ENCODE data around the gene PRG2. TPM values are rescaled to one million over a fixed set of nuclear protein-coding genes. Genes with fewer than 3 reads are reported as not detected.

PRG2 gene
- total and polyA plus RNA-seq, 3 experiments from 2014 or later, result 0.44 TPM; not detected in 2

DNA sequence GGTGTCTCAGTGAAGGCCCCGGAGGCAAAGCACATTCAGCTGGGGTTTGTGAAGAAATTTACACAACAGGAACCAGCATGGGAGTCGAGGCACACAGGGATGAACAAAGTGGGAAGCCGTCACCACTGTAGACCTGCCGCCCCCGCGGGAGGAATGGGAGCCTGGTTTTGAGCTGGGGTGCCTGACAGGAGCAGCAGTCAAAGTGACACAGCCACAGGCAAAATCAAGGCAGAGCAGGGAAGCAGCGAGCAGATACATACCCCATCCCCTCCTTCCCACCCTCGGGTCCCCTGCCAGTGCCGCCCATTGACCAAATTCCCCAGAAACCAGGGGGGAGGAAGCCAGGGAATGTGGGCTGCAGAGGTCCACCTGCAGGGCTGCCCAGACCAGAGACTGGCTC, 31.5 kb downstream of the PRG2 start:
- H3K9me3 ChIP-seq (ENCODE audit: low read length), result no peaks in the 10 kb centered on the region
- DNase-seq, result no peak
- POLR2A ChIA-PET, result no interaction called here
- no peak overlapping the region for H3K27ac ChIP-seq (ENCODE audit: low read depth, low read length)
- Mint-ChIP-seq H3K4me1 (no peaks in the 10 kb centered on the region), H3K36me3 (peaks cover 0 to 5% (median 0%) of the 10 kb centered on the region in 3 donors), H3K4me3 (no peak overlapping the region), H3K27ac (no peak overlapping the region), H3K9me3 (no peaks in the 10 kb centered on the region), H3K27me3 (peaks cover 2 to 31% of the 10 kb centered on the region in 2 donors)
- H3K27me3 ChIP-seq (ENCODE audit: insufficient read depth, low read length, poor library complexity, severe bottlenecking), result no peaks in the 10 kb centered on the region
- no peaks in the 10 kb centered on the region for H3K36me3 ChIP-seq (ENCODE audit: insufficient read depth, low read length)
- H3K4me1 ChIP-seq (ENCODE audit: insufficient read depth, low read length), result no peaks in the 10 kb centered on the region
- CTCF ChIA-PET, result interaction anchor here (2.6 kb wide), 1 partner anchor 9 kb away, joined by 14 read pairs; no protein-coding TSS in a partner anchor
- no peak overlapping the region for H3K4me3 ChIP-seq (ENCODE audit: low read length)

DNA sequence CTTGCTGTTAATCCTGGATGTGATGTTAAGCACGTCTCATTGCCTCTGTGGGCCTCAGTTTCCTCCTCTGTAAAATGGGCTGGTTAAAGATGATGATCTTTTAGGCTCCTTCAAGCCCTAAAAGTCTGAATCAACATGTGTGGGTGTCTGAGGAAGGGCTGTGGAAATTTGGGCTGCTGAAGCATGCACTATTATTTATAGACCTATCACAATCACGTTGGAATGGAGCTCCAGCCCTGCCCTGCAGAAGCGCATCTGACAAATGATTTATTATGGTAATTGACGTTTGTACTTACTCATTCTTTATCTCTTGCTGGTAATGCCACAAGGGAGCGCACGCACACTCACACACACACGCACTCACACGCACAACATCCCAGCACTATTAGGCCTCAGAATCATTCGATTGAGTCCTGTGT, 31.9 kb downstream of the PRG2 start:
- Mint-ChIP-seq H3K4me3 (no peak overlapping the region), H3K36me3 (peaks cover 0 to 5% (median 0%) of the 10 kb centered on the region in 3 donors), H3K4me1 (no peaks in the 10 kb centered on the region), H3K27ac (no peak overlapping the region), H3K9me3 (no peaks in the 10 kb centered on the region), H3K27me3 (peaks cover 1 to 29% of the 10 kb centered on the region in 2 donors)
- CTCF ChIA-PET, result no interaction called here
- no peaks in the 10 kb centered on the region for H3K27me3 ChIP-seq (ENCODE audit: insufficient read depth, low read length, poor library complexity, severe bottlenecking)
- H3K9me3 ChIP-seq (ENCODE audit: low read length), result no peaks in the 10 kb centered on the region
- no peaks in the 10 kb centered on the region for H3K4me1 ChIP-seq (ENCODE audit: insufficient read depth, low read length)
- no peak overlapping the region for H3K27ac ChIP-seq (ENCODE audit: low read depth, low read length)
- no peak for DNase-seq
- POLR2A ChIA-PET, result no interaction called here
- no peak overlapping the region for H3K4me3 ChIP-seq (ENCODE audit: low read length)
- no peaks in the 10 kb centered on the region for H3K36me3 ChIP-seq (ENCODE audit: insufficient read depth, low read length)

DNA sequence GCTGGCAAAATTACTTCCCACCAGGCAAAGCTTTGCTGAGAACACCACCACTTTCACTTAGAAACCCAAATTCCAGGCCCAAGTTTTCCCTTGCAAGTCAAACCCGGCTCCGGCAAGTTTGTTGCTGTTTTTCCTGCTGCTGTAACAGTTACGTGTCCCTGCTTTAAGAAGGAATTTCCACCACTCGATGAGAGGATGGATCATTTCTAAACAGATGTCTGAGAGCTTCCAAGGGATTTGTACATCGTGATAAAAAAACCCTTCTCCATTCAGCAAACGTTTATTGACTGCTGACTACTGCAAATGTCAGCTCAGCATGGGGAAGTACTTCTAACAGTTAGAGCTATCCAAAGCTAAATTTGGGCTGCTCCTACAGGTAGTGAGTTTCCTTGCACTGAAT, 32.6 kb downstream of the PRG2 start:
- POLR2A ChIA-PET, result no interaction called here

DNA sequence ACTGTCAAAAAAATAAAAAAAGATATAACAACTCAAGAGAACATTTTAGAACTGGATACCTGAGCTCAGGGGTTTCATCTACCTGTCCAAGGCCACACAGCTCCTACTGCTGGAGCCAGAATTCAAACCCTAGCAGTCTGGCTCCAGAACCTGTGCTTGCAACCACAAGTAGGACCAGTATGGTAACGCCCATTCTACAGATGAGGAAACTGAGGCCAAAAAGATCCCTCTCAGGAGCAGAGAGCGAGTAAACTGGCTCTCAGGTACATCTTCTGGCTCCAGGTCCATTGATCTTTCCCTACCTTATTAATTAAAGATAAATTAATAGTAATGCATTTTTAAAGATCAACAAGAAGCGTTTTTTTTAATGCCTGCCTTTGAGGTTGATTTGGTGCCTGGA, 33.1 kb downstream of the PRG2 start:
- no peak for DNase-seq
- no peaks in the 10 kb centered on the region for H3K4me1 ChIP-seq (ENCODE audit: insufficient read depth, low read length)
- Mint-ChIP-seq H3K9me3 (no peaks in the 10 kb centered on the region), H3K4me1 (no peaks in the 10 kb centered on the region), H3K4me3 (no peak overlapping the region), H3K36me3 (peaks cover 0 to 5% (median 0%) of the 10 kb centered on the region in 3 donors), H3K27me3 (peaks cover 1 to 22% of the 10 kb centered on the region in 2 donors), H3K27ac (no peak overlapping the region)
- no peaks in the 10 kb centered on the region for H3K9me3 ChIP-seq (ENCODE audit: low read length)
- POLR2A ChIA-PET, result no interaction called here
- H3K4me3 ChIP-seq (ENCODE audit: low read length), result no peak overlapping the region
- no peaks in the 10 kb centered on the region for H3K36me3 ChIP-seq (ENCODE audit: insufficient read depth, low read length)
- no peaks in the 10 kb centered on the region for H3K27me3 ChIP-seq (ENCODE audit: insufficient read depth, low read length, poor library complexity, severe bottlenecking)
- CTCF ChIA-PET, result interaction anchor here (2.3 to 2.5 kb wide), 2 partner anchors 10 to 12 kb away, joined by 6 to 8 read pairs; no protein-coding TSS in a partner anchor
- H3K27ac ChIP-seq (ENCODE audit: low read depth, low read length), result no peak overlapping the region

More for the DNA sequence above, 32.6 kb downstream of the PRG2 start:
- H3K9me3 Mint-ChIP-seq, result no peaks in the 10 kb centered on the region
- Histone ChIP-seq H3K27ac (ENCODE audit: low read depth, low read length) (no peak overlapping the region), H3K4me1 (ENCODE audit: insufficient read depth, low read length) (no peaks in the 10 kb centered on the region), H3K9me3 (ENCODE audit: low read length) (no peaks in the 10 kb centered on the region), H3K4me3 (ENCODE audit: low read length) (no peak overlapping the region), H3K27me3 (ENCODE audit: insufficient read depth, low read length, poor library complexity, severe bottlenecking) (no peaks in the 10 kb centered on the region), H3K36me3 (ENCODE audit: insufficient read depth, low read length) (no peaks in the 10 kb centered on the region)
- H3K4me1 Mint-ChIP-seq, result no peaks in the 10 kb centered on the region
- CTCF ChIA-PET, result interaction anchor here (2.3 to 2.5 kb wide), 2 partner anchors 10 to 13 kb away, joined by 6 to 8 read pairs; no protein-coding TSS in a partner anchor
- no peak for DNase-seq
- no peak overlapping the region for H3K27ac Mint-ChIP-seq
- H3K27me3 Mint-ChIP-seq, result peaks cover 1 to 25% of the 10 kb centered on the region in 2 donors
- peaks cover 0 to 5% (median 0%) of the 10 kb centered on the region in 3 donors for H3K36me3 Mint-ChIP-seq
- no peak overlapping the region for H3K4me3 Mint-ChIP-seq

DNA sequence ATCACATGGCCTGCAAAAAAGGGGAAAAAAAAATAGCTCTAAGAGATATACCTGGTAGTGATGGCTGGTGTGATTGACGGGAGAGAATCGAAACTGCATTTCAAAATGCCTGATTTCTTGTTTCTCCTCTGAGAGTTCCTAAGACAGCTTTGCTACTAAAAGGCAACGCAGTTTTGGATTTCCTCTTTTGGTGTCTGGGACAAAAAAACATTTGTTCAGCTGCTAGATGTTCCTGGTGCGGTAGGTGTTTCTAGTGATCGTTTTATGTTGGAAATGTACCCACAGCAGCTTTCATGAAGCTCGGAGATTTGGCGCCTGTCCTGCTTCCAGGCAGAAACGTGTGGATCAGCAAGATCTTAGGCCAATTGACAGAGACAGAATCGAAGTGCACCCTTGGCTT, 34.2 kb downstream of the PRG2 start:
- Mint-ChIP-seq H3K4me1 (no peaks in the 10 kb centered on the region), H3K27me3 (peaks cover 1 to 18% of the 10 kb centered on the region in 2 donors), H3K4me3 (no peak overlapping the region), H3K27ac (no peak overlapping the region), H3K9me3 (peaks cover 0 to 4% (median 0%) of the 10 kb centered on the region in 5 donors), H3K36me3 (peaks cover 0 to 2% (median 0%) of the 10 kb centered on the region in 3 donors)
- Histone ChIP-seq H3K36me3 (ENCODE audit: insufficient read depth, low read length) (no peaks in the 10 kb centered on the region), H3K27me3 (ENCODE audit: insufficient read depth, low read length, poor library complexity, severe bottlenecking) (no peaks in the 10 kb centered on the region), H3K4me3 (ENCODE audit: low read length) (no peak overlapping the region), H3K27ac (ENCODE audit: low read depth, low read length) (no peak overlapping the region), H3K9me3 (ENCODE audit: low read length) (no peaks in the 10 kb centered on the region), H3K4me1 (ENCODE audit: insufficient read depth, low read length) (no peaks in the 10 kb centered on the region)
- no peak for DNase-seq
- ChIA-PET POLR2A (no interaction called here), CTCF (interaction anchor here (2.3 to 2.5 kb wide), 2 partner anchors 9 to 11 kb away, joined by 6 to 8 read pairs; no protein-coding TSS in a partner anchor)

DNA sequence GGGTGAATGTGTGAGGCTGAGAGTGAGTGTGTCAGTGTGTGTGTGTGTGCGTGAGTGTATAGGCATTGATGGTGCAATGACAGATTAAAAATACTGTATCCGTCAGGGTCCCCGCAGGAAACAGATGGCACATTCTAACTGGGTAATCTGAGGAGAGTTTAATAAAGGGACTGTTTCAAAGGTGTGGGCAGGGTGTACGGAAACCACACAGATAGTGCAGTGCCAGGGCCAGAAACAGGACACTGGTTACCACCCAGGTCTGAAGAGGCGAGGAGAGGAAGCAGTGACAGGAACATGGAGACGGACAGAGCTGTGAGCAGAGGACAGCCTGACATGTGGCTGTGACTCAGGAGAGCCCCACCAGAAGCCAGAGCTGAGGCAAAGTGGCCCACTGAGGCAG, 35.8 kb downstream of the PRG2 start:
- peak overlapping the region in 1 of 8 donors; percentile 9 for H3K27ac Mint-ChIP-seq
- CTCF ChIA-PET, result no interaction called here

DNA sequence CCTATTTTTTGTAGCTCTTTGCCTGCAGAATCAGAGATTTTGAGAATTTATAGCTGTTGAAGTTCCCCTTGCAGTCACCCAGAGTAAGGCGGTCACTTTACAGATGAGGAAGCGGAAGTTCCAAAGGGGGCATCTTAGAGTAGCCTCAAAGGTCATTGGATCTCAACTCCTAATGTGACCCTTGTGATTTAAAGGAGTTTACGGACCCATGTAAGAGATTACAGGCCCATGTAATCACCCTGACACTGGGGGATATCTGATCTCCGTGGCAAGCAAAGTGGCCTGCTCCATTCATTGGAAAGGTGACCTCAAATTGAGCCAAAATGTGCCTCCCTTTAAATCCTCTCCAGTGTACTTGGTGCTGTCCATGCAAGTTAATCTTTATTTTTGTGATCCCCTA, 36.6 kb downstream of the PRG2 start:
- Mint-ChIP-seq H3K27me3 (peaks cover 5 to 18% of the 10 kb centered on the region in 2 donors), H3K27ac (no peak overlapping the region), H3K4me3 (no peak overlapping the region), H3K9me3 (peaks cover 0 to 4% (median 0%) of the 10 kb centered on the region in 5 donors), H3K36me3 (peaks cover 0 to 2% (median 0%) of the 10 kb centered on the region in 3 donors), H3K4me1 (peaks cover 0 to 5% (median 3%) of the 10 kb centered on the region in 3 donors)
- Histone ChIP-seq H3K4me1 (ENCODE audit: insufficient read depth, low read length) (no peaks in the 10 kb centered on the region), H3K27ac (ENCODE audit: low read depth, low read length) (no peak overlapping the region), H3K4me3 (ENCODE audit: low read length) (no peak overlapping the region), H3K9me3 (ENCODE audit: low read length) (no peaks in the 10 kb centered on the region), H3K36me3 (ENCODE audit: insufficient read depth, low read length) (no peaks in the 10 kb centered on the region), H3K27me3 (ENCODE audit: insufficient read depth, low read length, poor library complexity, severe bottlenecking) (no peaks in the 10 kb centered on the region)
- DNase-seq, result no peak
- CTCF ChIA-PET, result interaction anchor here (2.2 kb wide), 1 partner anchor 140 kb away, joined by 6 read pairs; no protein-coding TSS in a partner anchor
- POLR2A ChIA-PET, result no interaction called here

More for the DNA sequence above, 35.8 kb downstream of the PRG2 start:
- Histone ChIP-seq H3K4me3 (ENCODE audit: low read length) (no peak overlapping the region), H3K4me1 (ENCODE audit: insufficient read depth, low read length) (no peaks in the 10 kb centered on the region), H3K27ac (ENCODE audit: low read depth, low read length) (no peak overlapping the region), H3K27me3 (ENCODE audit: insufficient read depth, low read length, poor library complexity, severe bottlenecking) (no peaks in the 10 kb centered on the region), H3K36me3 (ENCODE audit: insufficient read depth, low read length) (no peaks in the 10 kb centered on the region), H3K9me3 (ENCODE audit: low read length) (no peaks in the 10 kb centered on the region)
- peaks cover 0 to 4% (median 3%) of the 10 kb centered on the region in 3 donors for H3K4me1 Mint-ChIP-seq
- no peak overlapping the region for H3K4me3 Mint-ChIP-seq
- peaks cover 0 to 2% (median 0%) of the 10 kb centered on the region in 3 donors for H3K36me3 Mint-ChIP-seq
- peaks cover 0 to 4% (median 0%) of the 10 kb centered on the region in 5 donors for H3K9me3 Mint-ChIP-seq
- no peak for DNase-seq
- H3K27me3 Mint-ChIP-seq, result peaks cover 5 to 18% of the 10 kb centered on the region in 2 donors
- POLR2A ChIA-PET, result no interaction called here

DNA sequence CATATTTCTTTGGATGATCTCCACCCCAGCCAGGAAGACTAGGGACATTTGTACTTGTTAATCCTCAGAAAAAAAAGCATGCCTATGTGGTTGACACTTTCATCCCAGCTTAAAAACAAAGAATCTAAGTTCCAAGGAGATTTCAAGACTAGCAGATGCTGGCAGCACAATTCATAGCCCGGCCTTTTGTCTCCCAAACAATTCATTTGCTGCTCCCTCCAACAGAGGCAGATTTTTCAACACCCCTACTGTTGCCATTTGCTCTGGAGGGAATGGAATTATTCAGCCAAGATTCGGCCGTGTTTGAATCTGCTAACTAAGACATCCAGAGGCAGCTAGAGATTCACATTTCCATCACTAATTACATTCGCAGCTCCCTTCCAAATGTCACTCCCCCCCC, 37.0 kb downstream of the PRG2 start:
- no peak for DNase-seq
- Histone ChIP-seq H3K4me1 (ENCODE audit: insufficient read depth, low read length) (no peaks in the 10 kb centered on the region), H3K4me3 (ENCODE audit: low read length) (no peak overlapping the region), H3K36me3 (ENCODE audit: insufficient read depth, low read length) (no peaks in the 10 kb centered on the region), H3K9me3 (ENCODE audit: low read length) (no peaks in the 10 kb centered on the region), H3K27ac (ENCODE audit: low read depth, low read length) (no peak overlapping the region), H3K27me3 (ENCODE audit: insufficient read depth, low read length, poor library complexity, severe bottlenecking) (no peaks in the 10 kb centered on the region)
- H3K27ac Mint-ChIP-seq, result no peak overlapping the region
- CTCF ChIA-PET, result interaction anchor here (1.0 to 2.3 kb wide), 3 partner anchors 9 to 140 kb away, joined by 3 to 7 read pairs (median 6); no protein-coding TSS in a partner anchor
- peaks cover 5 to 18% of the 10 kb centered on the region in 2 donors for H3K27me3 Mint-ChIP-seq
- POLR2A ChIA-PET, result no interaction called here
- peaks cover 0 to 4% (median 0%) of the 10 kb centered on the region in 5 donors for H3K9me3 Mint-ChIP-seq
- peaks cover 0 to 2% (median 0%) of the 10 kb centered on the region in 3 donors for H3K36me3 Mint-ChIP-seq
- peaks cover 0 to 5% (median 3%) of the 10 kb centered on the region in 3 donors for H3K4me1 Mint-ChIP-seq
- H3K4me3 Mint-ChIP-seq, result no peak overlapping the region
